HG03439 (cell line): ENCODE measurements around the gene LONP2.
"Not testable (repeated sequence)": the region's sequence is repeated elsewhere in the genome, so short reads cannot be mapped to it uniquely, and the experiment has no call there.

Experiments used
- ATAC-seq: cut with Tn5 transposase; IDR thresholded peaks from one replicate; pipeline ENCODE4 v1.9.1; 2021; ENCODE audit warnings: mild to moderate bottlenecking, moderate library complexity; ENCODE audit not compliant: unreplicated experiment

Gene LONP2

DNA sequence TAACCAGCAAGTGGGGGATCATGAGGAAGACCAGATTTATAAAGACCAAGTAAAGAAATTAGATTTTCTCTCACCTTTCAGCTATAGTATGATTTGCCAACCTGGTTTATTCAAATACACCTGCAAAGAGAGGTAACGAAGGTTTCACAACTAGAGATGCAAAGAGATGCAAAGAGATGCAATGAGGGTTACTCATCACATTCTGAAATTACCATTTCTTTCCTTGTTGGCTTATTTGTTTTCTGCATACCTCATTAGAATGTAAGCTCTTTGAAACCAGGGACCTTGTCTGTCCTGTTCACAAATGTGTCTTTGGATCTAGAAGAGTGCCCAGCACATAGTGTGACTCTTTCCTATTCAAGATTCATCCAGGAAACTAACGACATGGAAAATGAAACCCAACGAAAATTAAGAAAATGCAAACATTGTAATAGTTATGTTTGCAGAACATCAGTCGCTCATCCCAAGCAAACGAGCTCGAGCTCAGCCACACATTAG, 9.0 kb upstream of the LONP2 start:
- ATAC-seq = no peak

DNA sequence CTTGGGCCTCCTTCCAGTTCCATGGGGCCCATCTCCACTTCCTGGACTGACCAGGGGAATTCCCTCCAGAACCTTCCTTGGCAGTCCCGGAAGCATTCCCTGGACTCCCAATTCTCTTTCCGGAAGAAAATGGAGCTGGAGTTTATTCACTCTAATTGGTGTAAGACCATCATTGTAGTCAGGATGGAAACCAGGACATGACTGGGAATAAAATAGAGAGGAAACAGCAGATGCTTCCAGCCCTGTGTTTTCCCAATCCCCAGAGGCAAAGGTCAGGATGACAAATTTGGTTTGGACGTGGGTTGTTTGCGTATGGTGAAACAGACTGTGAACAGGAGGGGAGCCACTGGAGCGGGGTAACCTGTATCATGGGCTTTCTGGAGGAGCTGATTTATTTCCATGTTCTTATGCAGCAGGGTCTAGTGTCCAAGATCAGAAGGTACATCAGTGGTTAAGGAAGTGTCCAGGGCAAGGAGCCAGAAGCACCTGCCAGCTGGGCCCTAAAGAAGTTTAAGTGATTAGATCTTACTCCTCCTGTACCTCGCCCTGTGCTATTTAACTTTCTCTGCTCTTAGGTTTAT, 8.5 kb upstream of the LONP2 start:
- no peak for ATAC-seq

DNA sequence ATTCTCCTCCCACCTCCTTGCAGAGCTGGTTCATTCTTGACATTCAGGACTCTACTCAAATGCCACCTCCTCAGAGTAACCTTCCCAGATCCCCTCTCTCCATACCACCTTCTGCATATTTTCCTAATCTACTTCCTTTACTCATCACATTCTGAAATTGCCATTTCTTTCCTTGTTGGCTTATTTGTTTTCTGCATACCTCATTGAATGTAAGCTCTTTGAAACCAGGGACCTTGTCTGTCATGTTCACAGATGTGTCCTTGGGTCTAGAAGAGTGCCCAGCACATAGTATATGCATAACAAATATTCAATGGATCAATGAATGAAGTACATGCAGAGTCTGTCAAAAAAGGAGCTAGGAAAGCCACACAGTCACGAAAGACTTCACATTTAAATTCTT, 7.8 kb upstream of the LONP2 start:
- ATAC-seq = no peak

DNA sequence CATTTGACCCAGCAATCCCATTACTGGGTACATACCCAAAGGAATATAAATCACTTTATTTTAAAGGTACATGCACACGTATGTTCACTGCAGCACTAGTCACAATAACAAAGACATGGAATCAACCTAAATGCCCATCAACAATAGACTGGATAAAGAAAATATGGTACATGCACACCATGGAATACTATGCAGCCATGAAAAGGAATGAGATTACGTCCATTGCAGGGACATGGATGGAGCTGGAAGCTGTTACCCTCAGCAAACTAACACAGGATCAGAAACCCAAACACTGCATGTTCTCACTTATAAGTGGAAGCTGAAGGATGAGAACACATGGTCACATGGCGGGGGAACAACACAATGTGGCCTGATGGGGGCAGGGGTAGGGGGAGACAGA, 4.0 kb upstream of the LONP2 start:
- ATAC-seq = not testable (repeated sequence)

DNA sequence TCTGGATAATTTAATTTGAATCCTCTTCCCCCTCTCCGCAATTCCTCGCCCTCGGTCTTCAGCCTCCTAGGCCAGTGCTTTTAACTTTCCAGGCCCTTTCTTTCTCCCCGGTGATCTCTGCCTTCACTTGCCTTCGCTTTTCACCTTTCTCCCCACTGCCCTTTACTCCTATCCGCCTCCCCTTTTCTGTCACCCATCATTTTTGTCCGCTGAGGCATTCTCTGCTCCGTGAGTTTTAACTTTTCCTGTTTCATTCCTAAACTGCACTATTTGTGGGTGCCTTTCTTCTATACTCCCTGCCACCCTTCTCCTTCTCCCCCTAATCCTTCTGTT, 729 bp downstream of the LONP2 start:
- no peak for ATAC-seq

DNA sequence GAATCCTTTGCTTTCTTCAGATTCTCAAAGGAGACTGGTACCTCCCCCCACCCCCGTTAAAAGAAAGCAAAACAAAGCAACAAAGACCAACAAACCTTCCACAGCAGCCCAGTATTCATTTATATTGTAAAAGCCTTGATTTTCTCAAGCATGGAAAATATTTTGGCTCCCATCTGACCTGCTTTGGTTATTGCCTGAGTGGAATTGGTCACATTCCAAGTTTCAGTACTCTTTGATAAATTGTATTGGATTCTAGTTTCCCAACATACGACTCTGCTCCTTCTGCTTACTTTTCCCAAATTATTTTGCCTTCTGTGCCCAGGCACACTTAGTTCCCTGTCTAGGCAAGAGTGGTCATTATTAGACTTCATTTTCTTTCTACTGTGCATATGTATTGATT, 2.0 kb downstream of the LONP2 start:
- no peak for ATAC-seq

DNA sequence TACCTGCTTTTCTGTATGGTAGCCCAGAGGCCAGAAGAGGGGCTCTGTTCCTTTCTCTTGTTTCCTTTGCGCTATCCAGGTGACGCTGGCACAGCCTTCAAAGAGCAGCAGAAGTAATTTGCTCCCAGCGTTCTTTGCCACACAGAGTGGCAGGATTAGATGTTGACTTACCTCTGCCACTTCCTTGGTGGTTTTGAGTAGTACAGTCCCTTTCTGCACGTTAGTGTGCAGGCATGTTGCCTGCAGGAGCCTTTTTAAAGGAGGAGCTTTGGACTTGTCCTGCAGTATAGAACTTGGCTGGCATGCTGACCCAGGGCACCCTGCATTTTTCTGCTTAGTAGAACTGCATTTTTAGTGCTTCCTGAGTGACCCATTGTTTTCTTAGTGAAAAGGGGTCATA, 3.2 kb downstream of the LONP2 start, which contains the start of gene ABCC11:
Gene ABCC11 (minus strand): TSS at position 229 of the 400 bp plus-strand sequence. CDS start 15,618 bp downstream, outside the sequence.
- no peak for ATAC-seq

DNA sequence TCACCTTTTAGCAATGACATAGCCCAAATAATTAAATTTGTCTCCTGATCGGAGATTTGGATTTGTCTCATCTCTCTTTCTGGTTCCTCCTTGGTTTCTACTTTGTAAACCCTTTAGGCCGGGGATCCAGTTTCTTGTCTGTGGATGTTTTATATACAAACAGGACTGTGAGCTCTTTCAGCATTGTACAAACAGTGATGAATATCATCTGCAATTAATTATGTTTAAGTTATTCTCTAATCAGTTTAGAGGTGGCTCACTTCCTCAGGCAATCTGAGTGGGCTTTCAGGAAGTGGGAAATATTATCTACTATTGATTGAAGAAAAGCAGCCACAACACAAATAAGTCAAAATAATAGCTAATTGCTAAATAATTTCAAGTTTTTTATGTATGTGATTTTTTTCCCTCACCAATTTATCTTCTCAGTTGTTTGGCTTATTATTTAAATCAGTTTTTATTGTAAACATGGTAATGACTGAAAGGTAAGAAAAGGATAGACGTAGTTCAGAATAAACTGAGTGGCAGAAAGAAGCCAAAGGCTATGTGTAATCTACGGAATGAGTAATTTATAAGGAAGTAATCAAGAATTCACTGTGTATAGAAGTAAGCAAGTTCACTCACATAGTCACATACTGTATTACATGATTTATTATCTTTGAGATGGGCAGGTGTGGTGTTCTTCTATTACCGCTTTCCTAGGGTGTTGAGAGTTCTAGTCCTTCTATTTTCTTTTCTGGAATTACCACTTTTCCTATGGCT, 6.6 kb downstream of the LONP2 start:
- no peak for ATAC-seq

DNA sequence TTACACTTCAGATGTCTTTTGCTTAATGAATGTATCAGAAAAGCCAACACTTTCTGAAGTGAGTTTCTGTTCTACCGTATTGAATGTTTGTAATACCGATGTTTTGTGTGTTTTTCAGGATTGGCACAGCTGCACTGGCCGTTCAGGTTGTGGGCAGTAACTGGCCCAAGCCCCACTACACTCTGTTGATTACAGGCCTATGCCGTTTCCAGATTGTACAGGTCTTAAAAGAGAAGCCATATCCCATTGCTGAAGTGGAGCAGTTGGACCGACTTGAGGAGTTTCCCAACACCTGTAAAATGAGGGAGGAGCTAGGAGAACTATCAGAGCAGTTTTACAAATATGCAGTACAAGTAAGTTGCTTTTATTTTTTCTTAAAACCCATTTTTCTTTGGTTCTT, 7.9 kb downstream of the LONP2 start:
- no peak for ATAC-seq

DNA sequence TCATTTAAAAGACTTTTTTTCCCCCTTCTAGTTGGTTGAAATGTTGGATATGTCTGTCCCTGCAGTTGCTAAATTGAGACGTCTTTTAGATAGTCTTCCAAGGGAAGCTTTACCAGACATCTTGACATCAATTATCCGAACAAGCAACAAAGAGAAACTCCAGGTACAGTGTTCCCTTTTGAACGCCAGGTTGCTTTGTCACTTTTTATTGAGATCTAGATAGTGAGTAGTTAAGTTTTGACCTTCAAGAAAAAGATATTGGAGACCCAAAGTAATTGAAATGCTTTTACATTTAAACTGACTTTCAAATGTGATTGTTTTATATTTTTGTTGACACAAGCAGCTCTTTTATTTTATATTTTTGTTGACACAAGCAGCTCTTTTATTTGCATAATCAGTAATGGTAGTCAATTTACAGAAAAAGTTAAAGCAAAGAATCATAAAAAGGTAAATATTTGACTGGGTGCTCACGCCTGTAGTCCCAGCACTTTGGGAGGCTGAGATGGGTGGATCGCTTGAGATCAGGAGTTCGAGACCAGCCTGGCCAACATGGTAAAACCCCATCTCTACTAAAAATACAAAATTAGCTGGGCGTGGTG, 12.6 kb downstream of the LONP2 start:
- ATAC-seq = no peak

DNA sequence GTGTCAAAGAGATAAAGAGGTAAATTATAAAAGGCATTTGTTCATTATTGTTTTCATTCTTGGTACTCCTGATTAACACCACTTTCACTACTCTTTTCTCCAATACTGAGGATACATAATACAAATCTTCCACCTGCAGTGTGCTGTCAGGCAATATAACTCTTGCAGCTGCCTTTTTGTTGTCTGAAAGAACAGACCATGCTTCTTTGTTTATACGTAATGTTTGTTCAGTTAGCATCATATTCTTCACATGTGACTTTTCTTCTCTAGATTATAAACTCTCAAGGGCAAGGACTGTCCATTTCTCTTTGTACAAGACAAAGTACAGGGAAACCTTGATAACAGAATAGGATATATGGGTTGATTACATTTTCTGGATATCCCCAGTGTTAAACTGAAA, 17.5 kb downstream of the LONP2 start:
- ATAC-seq = no peak

DNA sequence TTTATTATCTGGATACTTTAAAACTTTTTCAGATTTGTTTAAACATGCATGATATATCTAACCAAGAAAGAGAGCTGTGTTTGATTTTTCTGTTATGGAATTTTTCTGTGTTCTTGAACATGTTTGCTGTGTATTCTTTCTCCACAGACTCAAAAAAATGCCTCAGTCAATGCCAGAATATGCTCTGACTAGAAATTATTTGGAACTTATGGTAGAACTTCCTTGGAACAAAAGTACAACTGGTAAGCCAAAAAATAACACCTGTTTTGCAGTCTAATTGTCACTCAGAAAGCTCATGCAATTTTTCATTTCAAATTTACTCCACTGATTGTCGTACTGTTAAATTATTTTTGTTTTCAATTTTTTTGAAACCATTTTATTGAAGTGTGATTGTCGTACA, 18.5 kb downstream of the LONP2 start:
- no peak for ATAC-seq

DNA sequence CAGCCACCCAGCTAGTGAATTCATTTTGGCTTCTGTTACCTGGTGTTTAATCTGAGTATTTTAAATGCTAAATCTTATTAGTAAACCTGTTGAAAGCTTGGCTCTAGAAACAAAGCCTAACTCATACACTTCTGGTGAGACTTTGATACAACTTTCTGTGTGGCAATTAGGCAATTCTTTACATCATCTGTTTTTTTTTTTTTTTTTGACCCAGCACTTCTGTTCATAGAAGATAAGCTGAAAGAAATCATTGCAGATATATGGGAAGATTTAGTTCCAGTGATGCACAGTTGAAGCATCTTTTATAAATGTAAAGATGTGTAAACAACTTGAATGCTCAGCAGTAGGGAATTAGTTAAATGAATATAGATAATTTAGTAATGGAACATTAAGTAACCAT, 24.9 kb downstream of the LONP2 start:
- ATAC-seq = no peak

DNA sequence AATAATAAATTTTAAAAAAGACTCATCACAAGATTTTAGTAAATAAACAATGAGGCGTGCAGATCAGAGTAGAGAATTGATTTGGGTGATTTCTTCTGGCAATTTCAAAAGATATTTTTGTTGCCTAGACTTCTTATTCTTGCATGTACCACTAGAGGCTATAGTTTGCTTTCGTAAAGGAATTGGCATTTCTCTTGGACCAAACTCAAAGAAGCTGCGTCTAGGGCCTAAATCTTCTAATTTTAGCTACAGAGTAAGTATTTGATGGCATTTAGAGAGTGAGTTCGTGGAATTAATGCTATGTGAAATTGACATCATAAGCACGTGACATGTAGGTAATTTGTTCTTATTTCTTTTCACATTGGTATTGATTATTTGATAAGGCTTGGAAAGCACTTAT, 27.6 kb downstream of the LONP2 start:
- no peak for ATAC-seq

DNA sequence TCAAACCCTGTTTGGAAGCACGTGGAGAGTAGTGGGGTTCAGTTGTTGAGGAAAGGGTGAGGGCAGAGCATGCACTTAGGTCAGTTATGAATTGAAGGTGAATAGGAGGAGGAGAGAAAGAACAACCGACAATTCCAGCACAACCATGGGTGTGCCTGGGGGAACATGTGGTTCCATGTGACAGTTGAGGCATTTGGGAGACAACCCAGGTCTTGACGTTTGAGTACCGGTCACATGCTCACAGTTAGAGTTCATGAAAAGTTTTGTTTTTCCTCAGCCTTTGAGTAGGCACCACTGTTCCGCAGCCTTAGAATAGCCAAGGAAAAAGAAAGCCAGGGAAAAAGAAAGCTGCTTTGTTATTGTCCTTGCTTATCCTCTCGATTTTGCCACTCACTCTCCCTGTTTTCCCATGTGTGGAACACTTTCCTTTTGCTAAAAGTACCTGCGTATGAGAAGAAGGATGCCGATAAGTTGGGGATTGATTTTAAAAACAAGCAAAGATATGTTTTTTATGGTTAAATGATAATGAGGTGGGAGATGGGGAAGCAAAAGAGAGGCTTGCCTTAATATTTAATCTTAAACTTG, 28.8 kb downstream of the LONP2 start:
- no peak for ATAC-seq

DNA sequence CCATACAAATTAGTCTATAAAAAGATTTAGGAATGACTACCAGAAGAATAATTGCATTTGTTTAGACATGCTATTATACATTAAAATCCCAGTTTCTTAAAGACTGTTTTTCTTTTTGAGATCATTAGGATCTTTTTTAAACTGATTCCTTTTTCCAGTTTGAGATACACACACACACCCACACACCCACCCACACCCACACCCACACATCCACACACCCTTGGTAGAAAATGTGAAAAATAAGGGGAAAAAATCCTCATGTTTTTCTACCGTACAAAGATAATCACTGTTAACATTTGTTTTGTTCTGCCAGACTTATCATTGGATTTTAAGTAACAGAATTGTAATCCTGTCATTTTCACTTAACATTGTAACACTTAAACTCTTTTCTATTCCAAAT, 30.4 kb downstream of the LONP2 start:
- no peak for ATAC-seq

DNA sequence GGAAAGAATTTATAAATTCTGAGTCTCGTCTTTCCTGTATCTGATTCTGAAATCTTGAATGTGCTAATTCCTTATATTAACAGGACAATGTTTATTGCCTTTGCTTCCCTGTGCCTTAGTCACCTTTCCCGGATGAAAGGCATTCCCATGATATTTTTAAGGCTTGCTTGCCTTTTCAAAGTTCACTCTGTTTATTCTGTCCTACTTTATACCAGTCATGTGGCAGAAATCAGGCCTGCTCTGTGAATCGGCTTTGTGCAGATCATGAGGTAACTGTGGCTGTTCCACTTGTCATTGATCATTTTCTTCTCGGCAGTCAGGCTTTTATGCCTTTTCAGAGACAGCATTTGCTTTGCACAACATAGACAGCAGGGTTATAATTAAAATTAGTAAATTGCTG, 32.0 kb downstream of the LONP2 start:
- ATAC-seq = no peak

DNA sequence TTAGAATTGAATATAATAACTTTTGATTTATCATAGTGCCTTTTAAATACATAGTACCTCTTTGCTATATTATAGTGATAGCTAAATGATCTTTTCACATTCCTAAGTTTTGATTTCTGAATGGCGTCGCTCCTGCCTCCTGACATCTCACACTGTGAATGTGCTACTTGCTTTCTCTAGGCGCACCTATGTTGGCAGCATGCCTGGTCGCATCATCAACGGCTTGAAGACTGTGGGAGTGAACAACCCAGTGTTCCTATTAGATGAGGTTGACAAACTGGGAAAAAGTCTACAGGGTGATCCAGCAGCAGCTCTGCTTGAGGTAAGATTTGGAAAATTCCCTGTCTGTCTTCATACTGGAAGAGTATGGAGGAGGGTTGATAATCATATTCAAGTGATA, 33.1 kb downstream of the LONP2 start:
- no peak for ATAC-seq

DNA sequence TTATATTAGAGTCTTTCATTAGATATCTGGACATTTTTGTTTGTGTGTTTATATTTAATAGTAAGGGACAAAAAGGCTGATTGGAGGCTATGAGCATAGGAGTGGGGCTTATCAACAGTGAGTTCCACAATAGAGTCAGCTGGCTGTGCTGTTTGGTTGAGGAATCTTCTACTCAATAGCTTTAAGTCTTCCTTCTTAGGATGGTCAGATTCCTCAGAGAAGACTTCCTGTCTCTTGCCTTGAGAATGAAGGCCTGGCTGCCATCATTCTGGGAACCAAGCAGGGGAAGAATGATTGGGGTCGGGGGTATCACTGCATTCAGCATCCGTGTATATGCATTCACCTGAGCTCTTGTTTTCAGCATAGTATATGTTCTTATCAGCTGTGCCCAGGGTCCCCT, 35.1 kb downstream of the LONP2 start:
- ATAC-seq = no peak

DNA sequence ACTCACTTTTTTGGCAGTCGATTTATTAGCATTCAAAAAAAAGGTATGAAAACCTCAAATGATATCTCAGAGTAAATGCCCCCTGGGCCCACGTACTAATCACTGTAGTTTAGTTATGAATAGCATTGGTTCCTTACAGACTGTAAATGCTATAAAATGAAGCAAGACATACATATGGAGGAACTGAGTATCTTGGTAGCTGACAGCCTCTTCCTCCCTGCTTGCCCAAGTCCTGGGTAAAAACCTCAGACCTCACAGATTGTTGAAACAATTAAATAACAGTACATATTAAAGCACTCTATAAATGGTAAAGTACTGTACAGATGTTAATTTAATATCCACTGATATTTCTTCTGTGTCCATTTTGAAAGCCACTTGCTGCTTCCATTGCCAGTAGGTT, 36.4 kb downstream of the LONP2 start:
- no peak for ATAC-seq

DNA sequence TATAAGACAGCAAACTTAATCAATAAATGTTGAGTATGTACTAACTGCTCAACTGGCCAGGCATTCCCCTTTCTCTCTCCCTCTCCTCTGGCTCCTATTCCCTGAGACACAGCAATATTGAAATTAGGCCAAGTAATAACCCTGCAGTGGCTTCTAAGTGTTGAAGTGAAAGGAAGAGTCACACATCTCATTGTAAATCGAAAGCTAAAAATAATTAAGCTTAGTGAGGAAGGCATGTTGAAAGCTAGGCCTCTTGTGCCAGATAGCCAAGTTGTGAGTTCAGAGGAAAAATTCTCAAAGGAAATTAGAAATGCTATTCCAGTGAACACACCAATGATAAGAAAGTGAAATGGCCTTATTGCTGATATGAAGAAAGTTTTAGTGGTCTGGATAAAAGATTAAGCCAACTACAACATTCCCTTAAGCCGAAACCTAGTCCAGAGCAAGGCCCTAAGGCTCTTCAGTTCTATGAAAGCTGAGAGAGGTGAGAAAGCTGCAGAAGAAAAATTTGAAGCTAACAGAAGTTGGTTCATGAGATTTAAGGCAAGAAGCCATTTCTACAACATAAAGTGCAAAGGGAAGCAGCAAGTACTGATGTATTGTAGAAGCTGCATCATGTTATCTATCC, 38.6 kb downstream of the LONP2 start:
- ATAC-seq = no peak
